ENCODE measurements around the gene IRF9.
A peak's percentile ranks its signal among the peaks of the same experiment; 100 is the strongest.

The IRF9 gene

GRCh38 chr14:24184104-24184970, 23.3 kb downstream of the IRF9 start:
- no peak for TF ChIP-seq CTCF (conservative IDR thresholded peaks at IDR 0.05; ENCODE audit: low read depth, low read length)
- Histone ChIP-seq H3K4me1 (ENCODE audit: low read depth, poor library complexity, severe bottlenecking) (peaks cover 14% of the 10 kb centered on the region), H3K27me3 (ENCODE audit: insufficient read depth, low read depth) (no peaks in the 10 kb centered on the region), H3K27ac (no peak overlapping the region), H3K79me2 (ENCODE audit: insufficient read depth, low read depth) (peaks cover 7% of the 10 kb centered on the region; the same call in 1 of the 2 replicates), H2AFZ (ENCODE audit: low read depth) (no peak overlapping the region), H3K36me3 (ENCODE audit: insufficient read depth) (no peaks in the 10 kb centered on the region), H3K4me3 (IDR thresholded peaks at IDR 0.05; ENCODE audit: insufficient read depth, low read depth, low read length) (no peak overlapping the region), H4K20me1 (ENCODE audit: insufficient read depth) (no peaks in the 10 kb centered on the region), H3K4me2 (no peak overlapping the region), H3K9ac (no peak overlapping the region)

- Histone ChIP-seq H4K20me1 (ENCODE audit: insufficient read depth) (no peaks in the 10 kb centered on the region), H3K4me1 (ENCODE audit: low read depth, poor library complexity, severe bottlenecking) (peaks cover 14% of the 10 kb centered on the region), H3K27ac (no peak overlapping the region), H3K36me3 (ENCODE audit: insufficient read depth) (no peaks in the 10 kb centered on the region), H3K27me3 (ENCODE audit: insufficient read depth, low read depth) (no peaks in the 10 kb centered on the region), H3K9ac (no peak overlapping the region), H3K4me3 (IDR thresholded peaks at IDR 0.05; ENCODE audit: insufficient read depth, low read depth, low read length) (no peak overlapping the region), H3K79me2 (ENCODE audit: insufficient read depth, low read depth) (peaks cover 7% of the 10 kb centered on the region; the same call in 1 of the 2 replicates), H2AFZ (ENCODE audit: low read depth) (no peak overlapping the region), H3K4me2 (no peak overlapping the region)
- no peak for TF ChIP-seq CTCF (conservative IDR thresholded peaks at IDR 0.05; ENCODE audit: low read depth, low read length)
Observed at GRCh38 chr14:24185026-24185425, 24.0 kb downstream of the IRF9 start.

GRCh38 chr14:24185741-24186140, 24.7 kb downstream of the IRF9 start:
- TF ChIP-seq CTCF (conservative IDR thresholded peaks at IDR 0.05; ENCODE audit: low read depth, low read length): no peak
- Histone ChIP-seq H4K20me1 (ENCODE audit: insufficient read depth) (no peaks in the 10 kb centered on the region), H3K4me2 (no peak overlapping the region), H3K4me1 (ENCODE audit: low read depth, poor library complexity, severe bottlenecking) (peaks cover 14% of the 10 kb centered on the region), H3K4me3 (IDR thresholded peaks at IDR 0.05; ENCODE audit: insufficient read depth, low read depth, low read length) (no peak overlapping the region), H3K9ac (no peak overlapping the region), H2AFZ (ENCODE audit: low read depth) (no peak overlapping the region), H3K79me2 (ENCODE audit: insufficient read depth, low read depth) (peaks cover 7% of the 10 kb centered on the region; the same call in 1 of the 2 replicates), H3K36me3 (ENCODE audit: insufficient read depth) (no peaks in the 10 kb centered on the region), H3K27me3 (ENCODE audit: insufficient read depth, low read depth) (no peaks in the 10 kb centered on the region), H3K27ac (no peak overlapping the region)

GRCh38 chr14:24186831-24187538, 25.9 kb downstream of the IRF9 start:
- Histone ChIP-seq H3K4me2 (peak overlapping the region; percentile 60; the same call in 1 of the 2 replicates), H3K27ac (no peak overlapping the region), H4K20me1 (ENCODE audit: insufficient read depth) (no peaks in the 10 kb centered on the region), H2AFZ (ENCODE audit: low read depth) (no peak overlapping the region), H3K36me3 (ENCODE audit: insufficient read depth) (no peaks in the 10 kb centered on the region), H3K9ac (no peak overlapping the region), H3K4me3 (IDR thresholded peaks at IDR 0.05; ENCODE audit: insufficient read depth, low read depth, low read length) (no peak overlapping the region), H3K27me3 (ENCODE audit: insufficient read depth, low read depth) (no peaks in the 10 kb centered on the region), H3K79me2 (ENCODE audit: insufficient read depth, low read depth) (peaks cover 7% of the 10 kb centered on the region; the same call in 1 of the 2 replicates), H3K4me1 (ENCODE audit: low read depth, poor library complexity, severe bottlenecking) (peaks cover 14% of the 10 kb centered on the region)
- no peak for TF ChIP-seq CTCF (conservative IDR thresholded peaks at IDR 0.05; ENCODE audit: low read depth, low read length)
